ENCODE data around the gene MGLL. TPM values are rescaled to one million over a fixed set of nuclear protein-coding genes. Genes with fewer than 3 reads are reported as not detected.

The MGLL gene
- total and polyA plus RNA-seq, 7 donors: 24.7 to 220 (median 46.8) TPM

DNA sequence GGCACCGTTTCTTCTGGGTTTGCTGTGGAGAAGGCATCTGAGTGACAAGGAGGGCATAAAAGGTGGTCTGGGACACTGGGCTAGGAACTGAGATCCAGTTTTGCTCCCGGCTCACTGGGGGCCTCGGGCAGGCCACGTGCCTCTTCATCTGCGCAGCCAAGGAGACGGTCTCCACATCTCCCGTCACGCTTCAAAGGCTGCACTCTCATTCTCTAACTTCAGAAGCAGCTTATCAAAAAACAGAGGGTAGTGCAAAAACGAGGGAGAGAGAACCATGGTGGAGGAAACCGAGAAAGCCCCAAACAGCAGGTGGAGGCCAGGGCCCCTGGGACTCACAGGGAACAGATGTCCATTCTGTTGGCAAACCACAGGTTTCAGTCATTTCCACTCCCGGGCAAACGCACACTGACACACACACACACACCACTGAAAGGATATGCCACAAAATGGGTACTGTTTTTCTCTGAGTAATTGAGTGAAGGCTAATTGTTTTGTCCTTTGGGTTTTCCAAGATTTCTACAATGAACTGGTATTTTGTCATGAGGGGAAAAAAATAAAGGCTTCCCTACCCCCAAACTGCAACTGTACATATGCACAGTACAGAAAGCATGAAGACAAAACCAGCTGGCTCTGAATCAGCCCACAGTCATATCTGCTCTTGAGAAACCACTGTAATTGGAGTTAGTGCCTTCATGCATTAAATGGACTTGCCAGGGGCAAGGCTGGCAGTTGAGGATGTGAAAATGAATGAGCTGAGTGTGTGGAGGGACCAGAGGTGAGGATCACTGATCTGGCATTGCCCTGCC, 71.9 kb downstream of the MGLL start:
- no peak for DNase-seq
- Histone ChIP-seq H3K27ac (peak overlapping the region in 2 of 4 donors; percentile 73 to 74), H3K4me1 (peaks cover 0 to 53% (median 33%) of the 10 kb centered on the region in 4 donors), H3K27me3 (no peaks in the 10 kb centered on the region), H3K9me3 (no peaks in the 10 kb centered on the region), H3K4me3 (no peak overlapping the region), H3K36me3 (no peaks in the 10 kb centered on the region)
- no peak for TF ChIP-seq EP300 (IDR thresholded peaks at IDR 0.05)
- TF ChIP-seq, protein P1, sequence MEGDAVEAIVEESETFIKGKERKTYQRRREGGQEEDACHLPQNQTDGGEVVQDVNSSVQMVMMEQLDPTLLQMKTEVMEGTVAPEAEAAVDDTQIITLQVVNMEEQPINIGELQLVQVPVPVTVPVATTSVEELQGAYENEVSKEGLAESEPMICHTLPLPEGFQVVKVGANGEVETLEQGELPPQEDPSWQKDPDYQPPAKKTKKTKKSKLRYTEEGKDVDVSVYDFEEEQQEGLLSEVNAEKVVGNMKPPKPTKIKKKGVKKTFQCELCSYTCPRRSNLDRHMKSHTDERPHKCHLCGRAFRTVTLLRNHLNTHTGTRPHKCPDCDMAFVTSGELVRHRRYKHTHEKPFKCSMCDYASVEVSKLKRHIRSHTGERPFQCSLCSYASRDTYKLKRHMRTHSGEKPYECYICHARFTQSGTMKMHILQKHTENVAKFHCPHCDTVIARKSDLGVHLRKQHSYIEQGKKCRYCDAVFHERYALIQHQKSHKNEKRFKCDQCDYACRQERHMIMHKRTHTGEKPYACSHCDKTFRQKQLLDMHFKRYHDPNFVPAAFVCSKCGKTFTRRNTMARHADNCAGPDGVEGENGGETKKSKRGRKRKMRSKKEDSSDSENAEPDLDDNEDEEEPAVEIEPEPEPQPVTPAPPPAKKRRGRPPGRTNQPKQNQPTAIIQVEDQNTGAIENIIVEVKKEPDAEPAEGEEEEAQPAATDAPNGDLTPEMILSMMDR (IDR thresholded peaks at IDR 0.05): no peak
- TF ChIP-seq POLR2AphosphoS5 (IDR thresholded peaks at IDR 0.05): no peak
- no peak for TF ChIP-seq POLR2A (IDR thresholded peaks at IDR 0.05)
- intact Hi-C loops (cut with DNase I): loop anchor here (5.0 kb wide), 1 partner anchor 38 kb away; no protein-coding TSS in a partner anchor
- WGBS, 2 donors: 52 to 86% methylated on average over 12 of the region's 12 CpGs

DNA sequence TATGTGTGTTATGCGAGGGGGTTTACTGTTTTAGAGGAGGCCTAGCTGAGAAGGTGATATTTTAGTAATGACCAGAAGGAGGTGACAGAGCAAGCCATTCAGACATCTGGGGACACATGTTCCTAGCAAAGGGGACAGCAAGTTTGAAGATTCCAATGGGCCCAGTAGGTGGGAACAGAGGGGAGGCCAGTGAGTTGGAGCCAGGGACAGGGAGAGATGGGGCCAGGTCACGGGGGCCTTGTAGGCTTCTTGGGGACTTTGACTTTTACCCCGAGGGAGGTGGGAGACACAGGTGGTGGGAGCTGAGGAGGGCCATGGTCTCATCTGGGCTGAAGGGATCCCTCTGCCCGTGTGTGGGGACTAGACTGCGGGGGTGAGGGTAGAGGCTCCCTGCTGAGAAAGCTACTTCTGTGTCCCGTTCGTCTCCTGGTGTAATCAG, 72.5 kb downstream of the MGLL start:
- 78 to 92% methylated on average over 7 of the region's 7 CpGs for WGBS, 2 donors
- no peaks in the 10 kb centered on the region for H3K36me3 ChIP-seq
- peak overlapping the region; percentile 60 to 74 (median 68) for H3K27ac ChIP-seq
- intact Hi-C loops (cut with DNase I): loop anchor here (5.0 kb wide), 1 partner anchor 38 kb away; no protein-coding TSS in a partner anchor
- TF ChIP-seq EP300 (IDR thresholded peaks at IDR 0.05): no peak
- TF ChIP-seq POLR2A (IDR thresholded peaks at IDR 0.05): no peak
- TF ChIP-seq, protein P1 (IDR thresholded peaks at IDR 0.05): no peak
- no peak for TF ChIP-seq POLR2AphosphoS5 (IDR thresholded peaks at IDR 0.05)
- H3K4me1 ChIP-seq: peaks cover 0 to 53% (median 35%) of the 10 kb centered on the region in 4 donors
- no peaks in the 10 kb centered on the region for H3K27me3 ChIP-seq
- no peaks in the 10 kb centered on the region for H3K9me3 ChIP-seq
- no peak overlapping the region for H3K4me3 ChIP-seq
- no peak for DNase-seq

DNA sequence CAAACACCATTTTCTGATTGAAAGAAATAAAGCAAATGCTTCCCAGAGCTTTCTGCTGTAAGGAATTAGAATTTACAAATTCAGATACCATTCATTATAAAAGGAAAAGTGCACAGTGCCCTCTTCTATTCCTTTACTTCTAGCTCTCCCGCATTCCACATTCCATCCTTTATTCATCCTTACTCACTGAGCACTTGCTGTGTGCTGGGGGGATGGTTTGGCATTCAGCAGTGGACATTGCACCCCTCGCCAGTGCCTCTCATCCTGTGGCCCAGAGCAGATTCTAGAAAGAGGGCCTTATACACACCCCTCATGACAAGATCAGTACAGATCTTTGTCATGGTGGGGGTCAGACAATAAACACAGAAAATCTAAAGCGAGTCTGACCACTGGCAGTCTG, 73.0 kb downstream of the MGLL start:
- TF ChIP-seq POLR2A (IDR thresholded peaks at IDR 0.05) (no peak), EP300 (IDR thresholded peaks at IDR 0.05) (no peak), POLR2AphosphoS5 (IDR thresholded peaks at IDR 0.05) (no peak)
- TF ChIP-seq, protein P1 (IDR thresholded peaks at IDR 0.05): no peak
- H3K36me3 ChIP-seq: no peaks in the 10 kb centered on the region
- H3K27ac ChIP-seq: peak overlapping the region; percentile 60 to 74 (median 68)
- no peak overlapping the region for H3K4me3 ChIP-seq
- no peaks in the 10 kb centered on the region for H3K27me3 ChIP-seq
- no peak for DNase-seq
- intact Hi-C loops (cut with DNase I): no loop called here
- peaks cover 0 to 56% (median 38%) of the 10 kb centered on the region in 4 donors for H3K4me1 ChIP-seq
- 86 to 94% methylated on average over 3 of the region's 3 CpGs for WGBS, 2 donors
- H3K9me3 ChIP-seq: no peaks in the 10 kb centered on the region

DNA sequence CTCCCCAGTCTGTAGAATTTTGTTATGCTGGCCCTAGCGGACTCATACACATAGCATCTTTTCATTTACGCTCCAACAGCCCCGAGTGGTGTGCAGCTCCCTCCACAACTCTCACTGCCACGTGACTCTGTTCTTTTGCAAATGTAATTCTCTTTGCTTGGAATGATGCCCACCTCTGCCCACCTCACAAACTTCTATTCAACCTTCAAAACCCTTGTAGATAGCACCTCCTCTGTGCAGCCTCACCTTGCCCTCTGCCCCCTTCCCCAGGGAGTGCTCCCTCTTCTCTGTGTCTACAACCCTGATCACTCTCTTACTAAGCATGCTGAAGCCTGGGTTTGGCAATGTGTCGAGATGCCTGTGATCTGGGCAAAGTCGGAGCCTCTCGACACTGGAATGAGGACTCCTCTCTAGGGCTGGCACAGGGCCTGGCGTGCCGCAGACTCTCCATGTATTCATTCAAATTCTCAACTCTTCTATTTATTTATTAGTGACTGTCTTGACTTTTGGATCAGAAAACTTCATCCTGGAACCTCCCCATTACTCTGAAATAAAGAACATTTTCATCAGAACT, 73.5 kb downstream of the MGLL start:
- peaks cover 0 to 59% (median 41%) of the 10 kb centered on the region in 4 donors for H3K4me1 ChIP-seq
- no peaks in the 10 kb centered on the region for H3K36me3 ChIP-seq
- WGBS, 2 donors: 86 to 88% methylated on average over 9 of the region's 9 CpGs
- H3K27ac ChIP-seq: peak overlapping the region; percentile 60 to 74 (median 68)
- H3K27me3 ChIP-seq: no peaks in the 10 kb centered on the region
- H3K4me3 ChIP-seq: no peak overlapping the region
- no peaks in the 10 kb centered on the region for H3K9me3 ChIP-seq
- TF ChIP-seq, protein P1 (IDR thresholded peaks at IDR 0.05): no peak
- TF ChIP-seq POLR2A (IDR thresholded peaks at IDR 0.05) (no peak), EP300 (IDR thresholded peaks at IDR 0.05) (no peak), POLR2AphosphoS5 (IDR thresholded peaks at IDR 0.05) (peak in 1 of 4 donors; percentile 18)
- DNase-seq: peak; percentile 78
- intact Hi-C loops (cut with DNase I): no loop called here
